Activated T-cell treated with anti-CD3 and anti-CD28 coated beads for 24 hours (primary cell): ENCODE data around the gene LKAAEAR1.
"Not testable (repeated sequence)": the region's sequence is repeated elsewhere in the genome, so short reads cannot be mapped to it uniquely, and the experiment has no call there.

Experiments used
- DNase-seq: peaks from one replicate; pipeline ENCODE4 v3.0.0-alpha.2; 2020; ENCODE audit warnings: low read depth

LKAAEAR1 gene, protein sequence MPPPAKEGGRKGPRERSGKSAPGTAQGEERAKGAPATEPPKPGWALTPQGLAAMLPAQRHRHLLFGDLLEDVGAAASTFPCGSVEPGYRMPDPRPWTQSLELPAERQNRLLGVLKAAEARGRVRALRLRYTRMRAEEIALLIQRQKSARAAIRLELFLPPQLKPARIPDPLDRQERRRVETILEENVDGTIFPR

GRCh38 chr20:64083804-64084684 lies at the start of gene LKAAEAR1:
LKAAEAR1 (minus strand) TSS chr20:64084398; CDS start chr20:64084219, 179 bp downstream.
- DNase-seq = no peak

DNA sequence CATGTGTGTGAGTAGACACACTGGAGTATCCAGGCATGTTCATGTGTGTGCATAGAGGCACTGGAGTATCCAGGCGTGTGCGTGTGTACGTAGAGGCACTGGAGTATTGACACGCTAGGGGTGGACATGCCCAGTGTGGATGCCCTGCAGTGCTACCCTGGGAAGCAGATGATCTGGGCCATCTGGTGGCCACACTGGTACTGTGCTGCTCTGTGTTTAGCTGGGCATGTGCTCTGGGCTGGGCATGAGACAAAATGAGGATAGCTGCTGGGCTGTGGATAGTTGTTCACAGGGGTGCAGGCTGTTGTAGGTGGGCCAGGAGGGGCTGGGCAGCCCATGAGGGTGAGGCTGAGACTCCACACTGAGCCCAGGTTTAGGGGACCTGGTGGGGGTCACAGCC lies 47.2 kb upstream of the LKAAEAR1 start:
- DNase-seq = no peak

GRCh38 chr20:64130876-64131275 lies 46.7 kb upstream of the LKAAEAR1 start:
- no peak for DNase-seq

- DNase-seq = no peak
These were observed 46.1 kb upstream of the LKAAEAR1 start for GRCh38 chr20:64130271-64130670.

DNA sequence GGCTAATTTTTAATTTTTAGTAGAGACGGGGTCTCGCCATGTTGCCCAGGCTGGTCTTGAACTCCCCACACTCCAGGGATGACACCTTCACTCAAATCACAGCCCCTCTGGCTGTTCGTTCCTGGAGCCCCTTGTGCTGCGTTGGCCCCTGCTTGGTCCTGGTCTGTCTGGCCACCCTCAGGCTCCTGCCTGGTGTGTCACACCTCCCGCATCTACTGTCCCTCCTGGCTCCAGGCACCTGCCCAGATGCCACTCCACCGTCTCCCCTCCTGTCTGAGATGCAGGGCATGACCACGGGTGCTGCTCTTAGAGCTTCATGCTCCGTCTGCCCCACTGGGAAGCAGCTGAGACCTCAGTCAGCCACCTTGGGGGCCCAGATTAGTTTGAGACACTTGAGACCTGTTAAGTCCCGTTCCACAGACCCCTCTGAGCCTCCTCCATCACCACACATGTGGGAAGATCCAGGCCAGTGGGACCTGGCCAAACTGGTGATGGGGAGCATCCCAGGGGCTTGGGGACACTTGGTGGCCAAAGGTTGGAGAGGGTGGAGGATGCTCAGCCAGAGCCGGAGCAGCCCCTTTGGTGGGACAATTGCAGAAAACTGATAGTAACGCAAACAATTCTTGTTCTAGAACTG lies 45.1 kb upstream of the LKAAEAR1 start:
- no peak for DNase-seq

DNA sequence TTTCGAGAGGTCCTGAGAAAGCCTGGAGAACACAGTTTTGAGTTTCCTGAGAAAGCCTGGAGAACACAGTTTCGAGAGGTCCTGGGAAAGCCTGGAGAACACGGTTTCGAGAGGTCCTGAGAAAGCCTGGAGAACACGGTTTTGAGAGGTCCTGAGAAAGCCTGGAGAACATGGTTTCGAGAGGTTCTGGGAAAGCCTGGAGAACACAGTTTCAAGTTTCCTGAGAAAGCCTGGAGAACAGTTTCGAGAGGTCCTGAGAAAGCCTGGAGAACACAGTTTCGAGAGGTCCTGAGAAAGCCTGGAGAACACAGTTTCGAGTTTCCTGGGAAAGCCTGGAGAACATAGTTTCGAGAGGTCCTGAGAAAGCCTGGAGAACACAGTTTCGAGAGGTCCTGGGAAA lies 39.3 kb upstream of the LKAAEAR1 start:
- DNase-seq = not testable (repeated sequence)

DNA sequence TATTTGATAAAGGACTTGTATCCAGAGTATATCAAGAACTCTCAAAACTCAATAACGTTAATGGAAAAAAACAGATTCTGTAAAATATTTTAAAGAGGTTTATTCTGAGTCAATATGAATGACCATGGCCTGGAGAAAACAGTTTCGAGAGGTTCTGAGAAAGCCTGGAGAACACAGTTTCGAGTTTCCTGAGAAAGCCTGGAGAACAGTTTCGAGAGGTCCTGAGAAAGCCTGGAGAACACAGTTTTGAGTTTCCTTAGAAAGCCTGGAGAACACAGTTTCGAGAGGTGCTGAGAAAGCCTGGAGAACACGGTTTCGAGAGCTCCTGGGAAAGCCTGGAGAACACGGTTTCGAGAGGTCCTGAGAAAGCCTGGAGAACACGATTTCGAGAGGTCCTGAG lies 38.7 kb upstream of the LKAAEAR1 start:
- DNase-seq = not testable (repeated sequence)

- no peak for DNase-seq
These were observed 37.4 kb upstream of the LKAAEAR1 start for GRCh38 chr20:64121586-64121985.

DNA sequence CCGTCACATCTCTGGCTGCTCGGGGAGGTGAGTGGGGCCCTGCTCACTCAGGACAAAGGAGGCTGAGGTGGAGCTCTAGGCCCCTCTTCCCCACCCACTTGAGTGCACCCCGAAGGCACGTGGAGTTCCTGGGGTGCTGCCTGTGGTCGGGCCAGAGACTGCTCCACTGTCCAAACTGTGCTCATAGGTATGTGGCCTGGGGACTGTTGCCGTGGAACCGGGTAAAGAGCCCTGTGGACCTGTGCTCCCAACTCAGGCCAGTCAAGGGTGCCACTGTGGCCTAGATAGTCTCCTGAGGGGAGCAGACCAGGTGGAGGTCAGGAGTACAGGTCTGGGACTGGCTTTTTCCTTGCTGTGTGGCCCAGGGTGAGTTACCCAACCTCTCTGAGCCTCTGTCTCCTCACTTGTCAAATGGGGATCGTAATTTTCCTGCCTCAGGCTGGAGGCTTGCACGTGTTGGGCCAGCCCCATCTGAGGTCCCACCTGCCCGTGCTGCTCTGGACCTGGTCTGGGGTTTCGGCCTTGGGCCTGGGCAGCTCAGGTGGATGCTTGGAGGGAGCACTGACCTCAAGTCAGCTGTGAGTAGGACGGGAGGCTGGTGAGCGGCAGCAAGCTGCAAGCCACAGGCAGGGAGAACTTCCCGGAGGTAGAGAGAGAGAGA lies 35.6 kb upstream of the LKAAEAR1 start:
- DNase-seq = no peak

DNA sequence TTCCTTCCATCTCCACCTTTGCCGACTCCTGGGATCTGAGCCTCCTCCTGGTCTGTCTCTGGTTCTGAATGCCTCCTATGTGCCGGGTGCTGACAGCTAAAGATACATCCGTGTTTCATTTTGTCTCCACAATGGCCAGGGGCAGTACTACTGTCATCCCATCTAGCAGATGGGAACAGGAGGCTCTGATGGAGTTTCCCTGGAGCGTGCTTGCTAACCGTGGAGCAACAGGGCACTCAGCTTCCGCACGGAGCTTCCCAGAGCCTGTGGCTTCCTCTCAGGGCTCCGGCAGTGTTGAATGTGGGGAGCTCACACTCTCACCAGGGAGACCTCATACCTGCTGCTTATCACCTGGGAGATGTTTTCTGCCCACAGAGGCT lies 35.1 kb upstream of the LKAAEAR1 start:
- DNase-seq = no peak

DNA sequence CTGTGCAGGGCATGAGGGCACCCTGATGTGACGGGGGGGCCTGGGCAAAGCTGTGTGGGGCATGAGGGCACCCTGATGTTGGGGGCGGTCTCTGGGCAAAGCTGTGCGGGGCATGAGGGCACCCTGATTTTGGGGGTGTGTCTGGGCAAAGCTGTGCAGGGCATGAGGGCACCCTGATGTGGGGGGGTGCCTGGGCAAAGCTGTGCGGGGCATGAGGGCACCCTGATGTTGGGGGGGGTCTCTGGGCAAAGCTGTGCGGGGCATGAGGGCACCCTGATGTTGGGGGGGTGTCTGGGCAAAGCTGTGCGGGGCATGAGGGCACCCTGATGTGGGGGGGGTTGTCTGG lies 33.2 kb upstream of the LKAAEAR1 start:
- DNase-seq = not testable (repeated sequence)

- DNase-seq = no peak
These were observed 32.6 kb upstream of the LKAAEAR1 start for GRCh38 chr20:64116541-64117431.

DNA sequence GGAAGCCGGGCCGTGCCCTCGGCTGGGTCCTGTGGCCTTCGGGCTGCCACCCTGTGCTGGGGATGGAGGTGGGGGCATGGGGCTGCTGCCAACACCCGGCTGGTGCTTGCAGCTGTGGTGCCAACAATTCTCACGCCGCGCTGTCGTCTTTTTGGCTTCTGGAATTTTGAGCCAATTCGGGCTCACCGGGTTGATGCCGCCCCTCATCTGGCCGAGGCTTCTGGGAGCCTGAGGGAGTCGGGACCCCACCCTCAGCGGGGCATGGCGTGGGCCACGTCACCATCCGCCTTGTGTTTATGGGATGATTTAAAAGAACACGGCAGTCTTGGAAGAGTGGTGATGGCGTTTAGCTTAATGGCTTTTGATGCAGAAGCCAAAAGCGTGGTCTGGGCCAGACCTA lies 31.8 kb upstream of the LKAAEAR1 start:
- no peak for DNase-seq

DNA sequence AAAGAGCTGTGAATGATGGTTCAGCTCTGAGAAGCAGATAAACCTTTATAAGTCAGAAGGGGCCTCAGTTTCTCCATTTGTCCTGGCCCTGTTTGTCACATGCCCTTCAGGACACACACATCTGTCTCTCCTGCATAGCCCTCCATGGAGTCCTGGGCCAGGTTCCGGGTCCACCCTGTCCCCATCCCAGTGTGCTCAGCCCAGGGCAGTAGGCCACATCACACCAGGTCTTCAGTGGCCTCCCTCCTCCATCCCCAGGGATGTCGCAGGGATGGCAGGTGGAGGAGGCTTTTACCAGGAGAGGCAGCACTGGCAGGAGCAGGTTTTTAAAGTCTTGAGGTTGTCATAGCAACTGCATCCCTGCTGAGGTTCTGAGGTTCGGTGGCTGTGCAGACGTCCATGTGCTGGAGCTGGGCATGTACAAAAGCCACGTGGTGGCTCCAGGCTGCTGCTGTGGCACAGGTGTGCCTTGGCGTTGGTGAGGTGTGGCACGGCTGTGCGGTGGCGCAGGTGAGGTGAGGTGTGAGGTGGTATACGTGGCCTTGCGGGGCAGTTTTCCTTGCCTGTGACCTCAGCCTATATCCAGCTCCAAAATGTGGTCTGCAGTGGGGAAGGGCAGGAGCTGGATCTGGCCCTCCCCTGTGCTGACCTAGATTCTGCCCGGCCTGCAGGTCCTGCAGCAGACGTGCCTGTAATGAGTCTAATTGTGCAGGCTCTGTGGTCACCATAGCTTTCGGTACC lies 31.1 kb upstream of the LKAAEAR1 start:
- DNase-seq = no peak

GRCh38 chr20:64114356-64114971 lies 30.3 kb upstream of the LKAAEAR1 start:
- no peak for DNase-seq

DNA sequence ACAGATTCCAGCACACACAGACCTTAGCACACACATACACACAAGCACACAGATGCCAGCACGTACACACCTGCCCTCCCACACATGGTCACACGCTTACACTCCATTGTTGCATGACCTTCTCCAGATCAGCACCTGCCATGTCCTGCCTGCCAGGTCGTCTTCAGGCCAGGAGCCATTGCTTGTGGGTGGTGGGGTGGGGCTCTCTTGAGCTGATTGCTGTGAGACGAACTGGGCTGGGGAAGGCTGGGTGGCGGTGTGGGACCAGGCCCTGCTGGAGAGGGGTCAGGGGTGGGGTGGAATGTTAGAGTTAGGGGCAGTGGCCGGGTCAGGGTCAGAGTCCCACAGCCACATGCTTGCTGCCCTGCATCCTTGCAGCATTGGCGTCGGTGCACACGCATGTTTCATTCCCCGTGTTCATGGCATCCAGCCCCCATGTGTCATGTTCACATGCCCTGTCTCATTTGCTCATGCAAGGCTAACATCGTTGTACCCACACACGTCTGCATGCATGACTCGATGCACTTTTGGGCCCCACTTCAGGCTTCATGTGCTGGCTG lies 29.7 kb upstream of the LKAAEAR1 start:
- no peak for DNase-seq

- no peak for DNase-seq
These were observed 29.2 kb upstream of the LKAAEAR1 start for GRCh38 chr20:64113444-64113775.

DNA sequence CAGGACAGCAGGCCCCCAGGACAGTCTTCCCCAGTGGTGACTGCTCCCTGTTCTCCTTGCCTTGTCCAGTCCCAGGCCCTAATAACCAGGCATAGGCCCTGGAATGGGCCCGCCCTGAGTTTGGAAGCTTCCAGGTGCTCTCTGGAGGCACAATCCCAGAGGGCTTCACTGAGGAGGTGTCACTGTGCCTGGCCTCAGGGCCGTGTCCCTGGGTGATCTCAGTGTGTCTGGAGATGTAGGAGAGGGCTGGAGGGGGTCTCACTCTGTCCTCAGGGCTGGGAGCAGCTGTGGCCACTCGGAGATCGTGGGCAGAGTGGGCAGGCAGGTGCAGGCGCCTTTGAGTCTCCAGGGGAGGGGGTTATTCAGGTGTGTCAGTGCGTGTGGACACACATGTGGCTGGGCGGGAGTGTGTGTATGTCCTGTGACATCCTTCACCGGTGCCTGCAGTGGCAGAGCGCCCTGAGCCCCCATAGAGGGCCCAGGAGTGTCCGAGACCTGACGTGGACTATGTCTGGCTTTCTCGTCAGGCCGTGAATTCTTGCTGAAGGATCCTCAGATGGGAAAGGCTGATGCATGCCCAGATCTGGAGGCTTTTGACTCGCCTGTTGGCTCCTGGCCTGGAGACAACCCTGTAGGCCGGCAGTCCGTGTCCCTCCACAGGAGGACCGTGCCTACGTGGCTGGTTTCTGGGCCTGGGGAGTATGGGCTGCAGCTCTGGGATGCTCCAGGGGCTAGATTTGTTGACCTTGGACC lies 28.7 kb upstream of the LKAAEAR1 start:
- no peak for DNase-seq

- no peak for DNase-seq
These were observed 27.8 kb upstream of the LKAAEAR1 start for GRCh38 chr20:64111841-64112641.
